Sigmoid colon (tissue), 7 donors: ENCODE results near the gene FGG. TPM values are rescaled to one million over a fixed set of nuclear protein-coding genes. Genes with fewer than 3 reads are reported as not detected.

Experiments used
- DNase-seq: peaks from one replicate; pipeline ENCODE4 v3.0.0-alpha.2; 2019
- H3K27ac ChIP-seq, 4 donors: fragments of 200-600 bp; sonication (generic); one replicate each; pipeline ENCODE4 v1.5.1; 2016 to 2019; ENCODE audit warnings: mild to moderate bottlenecking in 1 of 4
- H3K27me3 ChIP-seq, 3 donors: fragments of 200-600 bp; sonication (generic); one replicate each; pipeline ENCODE4 v1.5.1; 2019; ENCODE audit warnings: mild to moderate bottlenecking in 1 of 3
- H3K36me3 ChIP-seq, 4 donors: fragments of 200-600 bp; sonication (generic); one replicate each; pipeline ENCODE4 v1.5.1; 2016 to 2019
- H3K4me1 ChIP-seq, 4 donors: fragments of 200-600 bp; sonication (generic); one replicate each; pipeline ENCODE4 v1.5.1; 2017 to 2019
- H3K4me3 ChIP-seq, 4 donors: fragments of 200-600 bp; sonication (generic); one replicate each; pipeline ENCODE4 v1.5.1; 2017 to 2019; ENCODE audit warnings: mild to moderate bottlenecking in 2 of 4, moderate library complexity in 1 of 4
- H3K9me3 ChIP-seq, 4 donors: fragments of 200-600 bp in 3 of 4; sonication (generic) in 3 of 4; one replicate each; pipeline versions ENCODE4 v1.5.1 to v1.6.1; 2013 to 2019
- CTCF ChIP-seq, 4 experiments: fragments of 450-650 bp in 3 of 4; fragments of 200-600 bp in 1 of 4; IDR thresholded peaks; one replicate each; pipeline ENCODE4 v1.5.1; 2016 to 2019; ENCODE audit warnings: antibody characterized with exemption in 4 of 4, mild to moderate bottlenecking in 3 of 4, moderate library complexity in 2 of 4
- EP300 ChIP-seq, 4 donors: sonication (generic); formaldehyde crosslinking; IDR thresholded peaks; one replicate each; pipeline ENCODE4 v1.6.1; 2017; ENCODE audit warnings: antibody characterized with exemption in 4 of 4
- POLR2A ChIP-seq, 2 donors: fragments of 450-650 bp; IDR thresholded peaks; one replicate each; pipeline ENCODE4 v1.6.1; 2016; ENCODE audit warnings: antibody characterized with exemption in 2 of 2, mild to moderate bottlenecking in 2 of 2, moderate library complexity in 2 of 2
- POLR2AphosphoS5 ChIP-seq, 4 donors: sonication (generic); formaldehyde crosslinking; IDR thresholded peaks; one replicate each; pipeline ENCODE4 v1.6.1; 2017; ENCODE audit warnings: antibody characterized with exemption in 4 of 4
- WGBS, 2 donors: extraction: QIAGEN DNeasy Blood & Tissue Kit; methylation state at CpG; one replicate each; pipeline ENCODE4 v1.1.7; 2013; 5-methylcytosine and 5-hydroxymethylcytosine counted together
- intact Hi-C: fragments of 100-400 bp; cut with DNase I; formaldehyde crosslinking; loops from one replicate; pipeline ENCODE4 v1.15.1; 2023
- polyA plus RNA-seq, 3 donors: library from polyadenylated mRNA; stranded (reverse); fragments of 200-250 nt; gene quantifications; one replicate each; pipeline ENCODE4 v1.2.3, GENCODE V29; 2013
- total RNA-seq, 4 donors: library from RNA; depleted of rRNA; stranded (reverse); fragments of >200 nt; gene quantifications; one replicate each; pipeline ENCODE4 v1.1.0, GENCODE V29; 2016
- donor health status: healthy with polysubstance abuse.
- donor health status: Bipolar disorder and iron deficiency.
- donor health status: healthy.

The FGG gene
- total and polyA plus RNA-seq, 7 donors = 0.22 TPM; not detected in 6

- no peak for DNase-seq
- WGBS, 2 donors = 17 to 65% methylated on average over 9 of the region's 9 CpGs
- no peak overlapping the region for H3K4me3 ChIP-seq
- no peak overlapping the region for H3K27ac ChIP-seq
- no peaks in the 10 kb centered on the region for H3K36me3 ChIP-seq
- TF ChIP-seq EP300 (IDR thresholded peaks at IDR 0.05) (no peak), POLR2A (IDR thresholded peaks at IDR 0.05) (no peak), CTCF (IDR thresholded peaks at IDR 0.05) (peak in 2 of 4 experiments; percentile 21 to 36), POLR2AphosphoS5 (IDR thresholded peaks at IDR 0.05) (no peak)
- no peaks in the 10 kb centered on the region for H3K9me3 ChIP-seq
- intact Hi-C loops = no loop called here
- no peaks in the 10 kb centered on the region for H3K4me1 ChIP-seq
- no peaks in the 10 kb centered on the region for H3K27me3 ChIP-seq
These were observed 52.7 kb downstream of the FGG start for GRCh38 chr4:154559494-154560418.

GRCh38 chr4:154559141-154559493 lies 53.3 kb downstream of the FGG start:
- Histone ChIP-seq H3K36me3 (no peaks in the 10 kb centered on the region), H3K27ac (no peak overlapping the region), H3K9me3 (no peaks in the 10 kb centered on the region), H3K27me3 (no peaks in the 10 kb centered on the region), H3K4me1 (no peaks in the 10 kb centered on the region), H3K4me3 (no peak overlapping the region)
- intact Hi-C loops = no loop called here
- TF ChIP-seq EP300 (IDR thresholded peaks at IDR 0.05) = no peak
- TF ChIP-seq CTCF (IDR thresholded peaks at IDR 0.05) = no peak
- 87 to 93% methylated on average over 1 of the region's 1 CpG for WGBS, 2 donors
- no peak for DNase-seq

Other genes with a start within 250 kb of the FGG start
- 10 to 100 TPM; 13.6 to 24.1 (median 17.2) TPM for gene DCHS2, start 120.9 kb downstream of the FGG start, total RNA-seq
- gene DCHS2, start 120.9 kb downstream of the FGG start, polyA plus RNA-seq = under 1 TPM; under 0.01 to 0.61 (median under 0.01) TPM
- gene PLRG1, start 62.3 kb downstream of the FGG start, total RNA-seq = 10 to 100 TPM; 41.3 to 73.1 (median 44.8) TPM
- 10 to 100 TPM; 24.7 to 40.7 (median 34.8) TPM for gene PLRG1, start 62.3 kb downstream of the FGG start, polyA plus RNA-seq
- gene FGB, start 49.6 kb downstream of the FGG start, total RNA-seq = not detected
- under 1 TPM in 1 of 3 donors, not detected in 2; 0.67 TPM for gene FGB, start 49.6 kb downstream of the FGG start, polyA plus RNA-seq
- not detected for gene FGA, start 21.9 kb downstream of the FGG start, total RNA-seq
- gene FGA, start 21.9 kb downstream of the FGG start, polyA plus RNA-seq = under 1 TPM in 1 of 3 donors, not detected in 2; 0.38 TPM
- 1 to 10 TPM in 3 of 4 donors, under 1 TPM in 1; 0.83 to 2.1 (median 1.6) TPM for gene LRAT, start 131.3 kb upstream of the FGG start, total RNA-seq
- gene LRAT, start 131.3 kb upstream of the FGG start, polyA plus RNA-seq = under 1 TPM in 2 of 3 donors, not detected in 1; 0.25 to 0.60 TPM
- gene RBM46, start 168.6 kb upstream of the FGG start, total RNA-seq = 1 to 10 TPM in 2 of 4 donors, not detected in 2; 2.1 to 4.1 TPM
- gene RBM46, start 168.6 kb upstream of the FGG start, polyA plus RNA-seq = not detected